GM18858 (cell line): Measurements from ENCODE around the gene NGB.

Source experiments
- ATAC-seq: cut with Tn5 transposase; IDR thresholded peaks from one replicate; pipeline ENCODE4 v1.9.1; 2021; ENCODE audit not compliant: unreplicated experiment

The NGB gene

DNA sequence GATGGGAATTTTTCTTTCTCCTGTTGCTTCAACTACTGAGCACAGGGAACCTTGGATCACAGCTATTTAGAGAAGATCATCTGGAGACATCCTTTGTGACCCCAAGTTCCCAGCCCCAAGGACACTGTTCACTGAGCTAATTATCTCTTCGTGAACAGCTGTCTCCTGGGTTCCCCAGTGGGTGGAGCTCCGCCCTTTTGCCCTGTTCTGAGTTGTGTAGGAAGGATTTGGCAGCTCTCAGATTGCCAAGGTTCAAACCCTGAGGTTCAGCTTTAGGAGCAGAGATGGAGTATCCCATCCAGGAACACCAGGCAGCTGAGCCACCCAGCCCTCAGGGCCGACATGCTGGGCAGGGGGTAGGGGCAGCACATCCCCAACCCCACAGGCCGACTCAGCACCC lies 32.0 kb downstream of the NGB start:
- no peak for ATAC-seq

DNA sequence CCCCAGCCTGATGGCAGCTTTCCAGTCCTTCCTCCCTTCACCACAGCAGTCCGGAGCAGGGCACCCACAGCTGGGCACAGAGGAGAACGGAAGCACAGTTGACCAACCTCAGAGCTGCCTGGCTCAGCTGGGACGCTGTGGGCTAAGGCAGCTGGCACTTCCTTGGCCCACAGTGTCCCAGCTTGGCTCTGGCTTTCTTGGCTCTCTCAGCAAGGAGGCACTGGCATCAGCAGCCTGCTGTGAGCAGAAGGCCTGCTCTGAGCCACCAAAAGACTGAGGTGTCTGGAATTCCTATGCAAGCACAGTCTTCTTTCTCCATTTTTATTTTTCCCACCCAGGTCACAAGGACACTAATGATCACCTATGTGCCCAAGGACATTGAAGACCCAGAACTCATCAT lies 32.6 kb downstream of the NGB start:
- ATAC-seq, result no peak

DNA sequence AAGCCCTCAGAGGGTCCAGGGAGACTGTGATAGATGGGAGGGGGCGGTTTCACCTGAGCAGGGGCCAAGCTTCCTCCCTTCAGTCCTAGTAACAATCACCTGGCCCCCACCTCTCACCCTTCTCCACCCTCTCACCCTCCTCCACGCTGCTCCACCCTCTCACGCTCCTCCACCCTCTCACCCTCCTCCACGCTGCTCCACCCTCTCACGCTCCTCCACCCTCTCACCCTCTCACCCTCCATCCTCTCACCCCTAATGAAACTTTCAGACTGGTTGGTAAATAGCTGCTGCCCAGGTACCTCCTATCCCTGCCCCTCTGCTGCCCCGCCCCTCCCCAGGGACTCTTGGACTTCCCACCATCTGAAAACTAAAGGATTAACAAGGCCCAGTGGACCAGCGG lies 34.2 kb downstream of the NGB start:
- ATAC-seq, result no peak

DNA sequence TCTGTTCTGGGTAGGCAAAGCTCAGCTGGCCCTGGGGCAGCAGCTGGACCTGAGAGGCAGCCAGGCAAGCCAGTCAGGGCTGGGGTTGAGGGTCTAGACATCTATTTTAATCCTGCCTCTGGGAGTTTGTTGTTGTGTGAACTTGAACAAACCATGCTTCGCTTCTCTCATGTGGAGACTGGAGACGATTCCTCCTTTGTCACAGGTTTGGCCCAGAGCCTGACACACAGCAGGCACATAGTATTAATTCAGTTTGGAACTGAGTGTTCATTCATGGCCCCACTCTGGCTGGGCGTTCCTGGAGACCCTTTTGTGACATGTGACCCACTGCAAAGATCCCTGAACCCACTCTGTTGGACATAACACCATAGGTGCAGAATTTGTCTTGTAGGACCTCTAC lies 39.3 kb downstream of the NGB start:
- ATAC-seq, result no peak

DNA sequence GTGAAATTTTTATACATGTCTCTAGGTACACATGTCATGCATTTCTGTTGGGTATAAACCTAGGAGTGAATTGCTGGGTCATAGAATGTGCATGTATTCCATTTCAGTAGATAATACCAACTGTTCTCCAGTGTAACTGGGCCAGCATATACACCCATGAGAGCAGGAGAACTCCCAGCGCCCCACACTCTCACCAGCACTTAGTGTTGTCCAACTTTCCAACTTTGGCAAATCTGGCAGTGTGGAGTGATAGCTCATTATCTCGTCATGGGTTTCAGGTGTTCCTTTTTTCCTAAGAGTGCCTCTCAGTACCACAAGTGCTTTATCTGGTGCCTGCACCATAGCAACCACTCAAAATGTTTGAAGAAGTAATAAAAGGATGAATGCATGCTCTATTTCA lies 40.1 kb downstream of the NGB start:
- no peak for ATAC-seq

DNA sequence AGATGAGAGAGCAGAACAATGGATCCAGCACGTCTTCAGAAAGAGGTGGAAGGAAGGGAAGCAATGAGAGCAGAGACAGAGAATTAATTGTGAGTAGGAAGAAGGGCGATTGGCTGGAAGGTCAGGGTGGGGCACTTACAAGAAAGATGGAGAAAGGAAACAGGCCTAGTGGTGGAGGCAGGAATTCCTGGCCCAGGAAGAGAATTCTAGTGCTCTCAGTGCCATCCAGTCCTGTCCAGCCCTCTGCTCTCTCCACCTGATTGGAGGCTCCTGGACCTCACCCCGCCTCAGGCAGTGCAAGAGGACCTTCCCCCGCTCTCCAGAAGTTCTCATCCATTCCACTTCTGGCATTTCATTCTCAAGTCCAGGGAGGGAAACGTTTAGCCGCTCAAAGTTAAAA lies 43.0 kb downstream of the NGB start:
- ATAC-seq, result no peak

DNA sequence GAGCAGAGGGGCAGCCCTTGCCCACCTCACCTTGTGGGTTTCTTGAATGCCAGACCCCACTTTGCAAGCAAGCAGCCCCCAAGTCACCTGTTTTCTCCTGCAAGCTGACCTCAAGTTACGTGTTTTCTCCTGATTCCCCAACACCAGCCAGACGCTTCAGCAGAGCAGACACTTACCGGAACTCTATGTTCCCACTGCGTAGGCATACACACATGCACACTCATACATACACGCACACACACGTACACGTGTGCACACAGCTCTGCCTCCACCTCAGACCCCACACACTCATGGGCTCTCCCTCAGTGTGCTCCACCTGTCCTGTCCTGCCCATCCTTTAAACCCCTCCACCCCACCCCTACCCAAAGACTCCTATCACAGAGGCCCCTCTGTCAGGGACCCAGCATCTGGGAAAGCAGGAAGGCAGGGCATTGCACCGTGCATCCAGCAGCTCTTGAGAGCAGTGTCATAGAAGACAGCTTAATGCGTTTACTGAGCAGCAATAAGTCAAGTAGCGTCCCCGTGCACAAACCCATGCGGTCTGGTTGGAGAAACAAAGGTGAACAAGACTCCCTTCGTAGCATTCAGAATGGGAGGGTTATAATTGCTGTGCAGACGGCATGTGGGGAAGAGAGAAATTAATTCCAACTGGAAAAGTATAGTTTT lies 45.0 kb downstream of the NGB start:
- no peak for ATAC-seq

DNA sequence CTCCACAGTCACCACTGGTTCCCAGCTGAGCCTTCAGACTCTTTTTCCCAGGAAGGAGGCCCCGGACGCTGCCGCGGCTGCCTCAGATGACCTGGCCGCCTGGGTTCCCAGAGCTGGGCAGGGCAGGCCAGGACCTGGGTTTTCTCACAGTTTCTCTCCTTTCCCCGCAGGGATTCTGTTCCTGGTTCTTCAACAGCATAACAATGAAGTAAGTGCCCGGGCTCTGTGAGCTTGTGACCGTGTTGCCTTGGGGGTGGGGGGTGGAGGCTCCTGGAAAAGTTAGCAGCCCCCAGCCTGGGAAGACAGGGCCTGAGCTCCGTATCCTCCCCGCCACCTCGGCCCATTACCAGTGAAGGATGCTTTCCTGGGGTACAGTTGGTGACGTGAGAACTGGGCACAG lies 45.8 kb downstream of the NGB start:
- ATAC-seq, result no peak

DNA sequence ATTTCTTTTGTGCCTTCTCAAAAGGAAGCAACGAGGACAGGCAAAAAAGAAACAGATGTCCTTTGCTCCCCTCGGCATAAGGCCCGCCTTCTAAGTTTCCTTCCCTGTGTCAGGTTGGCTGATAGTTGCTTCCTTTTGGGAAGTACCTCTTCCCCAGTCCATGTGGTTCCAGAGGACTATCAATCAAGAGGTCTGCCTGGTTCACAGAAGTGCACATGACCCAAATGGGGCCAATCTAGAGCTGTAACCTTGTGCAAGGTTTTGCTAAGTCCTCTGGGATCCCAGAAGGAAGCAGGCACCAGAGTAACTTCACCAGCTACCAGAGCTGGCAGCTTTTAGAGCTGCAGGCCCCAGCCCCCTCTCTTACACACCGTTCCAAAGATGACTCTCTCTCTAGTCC lies 46.8 kb downstream of the NGB start:
- ATAC-seq, result no peak

DNA sequence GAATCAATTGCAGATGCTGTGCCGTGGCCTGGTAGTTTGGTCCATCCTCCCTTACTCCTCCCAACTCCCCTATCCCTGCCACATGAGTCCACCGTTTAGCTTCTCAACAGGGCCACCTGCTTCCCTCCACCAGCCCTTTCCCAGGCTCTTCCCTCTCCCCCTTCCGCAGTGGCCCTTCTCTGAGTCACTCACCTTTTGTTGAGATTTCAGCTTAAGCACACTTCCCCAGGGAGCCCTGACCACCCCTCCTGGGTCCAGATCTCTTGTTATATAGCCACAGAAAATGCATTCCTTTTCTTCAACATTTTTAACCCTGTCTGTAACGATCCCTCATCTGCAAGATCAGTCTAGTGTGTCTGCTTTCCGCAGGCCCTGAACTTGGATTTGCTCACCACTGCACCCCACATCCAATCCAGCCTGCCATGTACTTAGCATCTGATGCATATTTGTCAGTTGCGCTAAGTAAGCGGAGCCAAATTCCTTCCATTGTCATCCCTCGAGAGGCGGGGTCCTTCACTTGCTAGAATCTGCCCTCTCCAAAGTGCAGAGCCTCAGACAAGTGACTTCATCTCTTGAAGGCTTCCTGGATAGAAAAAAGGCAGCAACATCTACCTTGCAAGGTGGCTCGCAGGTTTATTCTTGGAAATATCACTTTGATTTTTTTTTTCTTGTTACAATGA lies 48.3 kb downstream of the NGB start:
- ATAC-seq, result no peak

DNA sequence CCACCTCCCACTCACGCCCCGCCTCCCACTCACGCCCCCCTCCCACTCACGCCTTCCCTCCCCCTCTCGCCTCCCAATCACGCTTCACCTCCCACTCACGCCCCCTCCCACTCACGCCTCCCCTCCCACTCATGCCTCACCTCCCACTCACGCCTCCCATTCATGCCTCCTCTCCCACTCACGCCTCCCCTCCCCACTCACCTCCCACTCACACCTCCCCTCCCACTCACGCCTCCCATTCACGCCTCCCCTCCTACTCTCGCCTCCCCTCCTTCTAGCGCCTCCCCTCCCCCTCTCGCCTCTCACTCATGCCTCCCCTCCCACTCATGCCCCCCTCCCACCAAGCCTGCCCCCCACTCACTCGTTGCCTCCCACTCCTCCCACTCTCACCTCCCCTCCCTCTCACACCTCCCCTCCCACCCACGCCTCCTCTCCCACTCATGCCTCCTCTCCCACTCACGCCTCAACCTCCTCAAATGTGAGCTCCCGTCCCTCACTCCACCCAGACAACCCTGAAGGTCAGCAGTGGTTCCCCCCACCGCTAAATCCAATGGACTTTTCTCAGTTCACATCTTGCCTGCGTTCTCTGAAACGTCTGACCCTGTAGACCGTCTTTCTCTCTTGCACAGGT lies 49.6 kb downstream of the NGB start:
- no peak for ATAC-seq

DNA sequence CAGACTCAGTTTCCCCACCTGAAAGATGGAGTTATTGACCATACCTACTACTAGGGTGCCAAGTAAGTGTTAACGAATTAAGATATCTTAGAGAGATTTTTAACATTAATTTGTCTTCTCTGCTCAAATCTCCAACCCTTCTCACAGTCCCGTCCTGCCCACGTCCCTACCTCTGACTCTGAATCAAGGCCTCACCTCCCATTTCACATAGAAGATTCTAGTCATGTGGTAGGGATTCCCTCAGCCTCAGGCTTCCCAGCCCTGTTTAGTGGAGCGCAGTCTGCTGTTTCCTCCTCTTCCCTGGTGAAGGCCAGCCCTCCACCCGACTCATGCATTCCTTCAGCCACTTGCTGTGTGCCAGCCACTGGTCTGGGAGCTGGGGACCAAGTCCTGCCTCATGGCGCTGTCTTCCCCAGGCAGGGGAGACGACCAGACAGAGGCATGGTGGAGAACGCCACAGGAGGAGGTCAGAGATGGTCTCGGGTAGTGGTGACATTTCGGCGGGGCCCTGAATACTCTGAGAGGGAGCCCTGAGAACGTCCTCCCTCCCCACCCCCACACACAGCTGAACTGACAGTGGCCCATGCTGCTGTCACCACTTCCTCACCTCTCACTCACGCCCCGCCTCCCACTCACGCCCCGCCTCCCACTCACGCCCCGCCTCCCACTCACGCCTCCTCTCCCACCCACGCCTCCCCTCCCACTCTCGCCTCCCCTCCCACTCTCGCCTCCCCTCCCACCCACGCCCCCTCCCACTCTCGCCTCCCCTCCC lies 50.6 kb downstream of the NGB start:
- ATAC-seq, result no peak

DNA sequence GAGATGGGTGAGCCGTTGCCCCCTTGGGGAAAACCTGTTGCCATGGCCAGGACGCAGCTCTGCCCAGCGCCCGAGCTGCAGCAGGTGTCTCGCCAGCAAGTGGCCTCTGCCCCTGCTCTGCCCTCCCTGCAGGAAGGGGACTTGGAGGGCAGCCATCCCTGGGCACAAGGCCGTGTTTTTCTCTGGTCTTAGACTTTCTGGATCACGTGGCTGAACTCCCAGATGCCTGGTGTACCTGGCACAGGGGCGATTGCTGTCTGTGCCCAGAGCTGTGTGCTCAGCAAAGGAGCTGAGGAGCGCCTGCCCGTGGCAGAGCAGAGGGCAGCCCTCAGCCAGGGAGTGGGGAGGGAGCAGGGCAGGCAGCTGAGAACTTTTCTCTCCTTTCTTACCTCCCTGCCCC lies 51.4 kb downstream of the NGB start:
- ATAC-seq, result no peak

DNA sequence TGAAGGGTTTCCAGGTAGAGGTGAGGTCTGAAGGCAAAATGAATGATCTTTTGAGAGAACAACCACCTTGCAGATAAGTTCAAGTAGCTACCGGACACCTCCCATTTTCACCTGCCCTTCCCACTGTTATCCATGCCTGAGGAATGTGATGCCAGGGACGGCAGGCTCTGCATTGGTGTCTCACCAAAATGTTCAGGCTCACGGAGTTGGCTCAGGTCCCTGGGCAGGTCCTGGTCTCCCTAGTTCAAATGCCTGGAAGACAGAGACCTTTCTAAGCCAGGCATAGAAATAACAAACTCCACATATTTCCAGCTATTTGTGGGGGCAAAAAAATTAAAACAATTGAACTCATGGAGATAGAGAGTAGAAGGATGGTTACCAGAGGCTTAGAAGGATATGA lies 53.5 kb downstream of the NGB start:
- ATAC-seq, result no peak
